NCI-H2107 treated with DMSO at 0.1 percent for 48 hours (cell line): ENCODE data around the gene IZUMO4.
"Not testable (repeated sequence)": the region's sequence is repeated elsewhere in the genome, so short reads cannot be mapped to it uniquely, and the experiment has no call there.

ENCODE experiments used
- DNase-seq: peaks from one replicate; lab custom pipeline; 2025; ENCODE audit not compliant: unreplicated experiment; lab: John Stamatoyannopoulos, UW

The IZUMO4 gene

GRCh38 chr19:2122251-2122650 lies 25.5 kb downstream of the IZUMO4 start:
- no peak for DNase-seq

- no peak for DNase-seq
Measured at GRCh38 chr19:2122982-2123381, 26.3 kb downstream of the IZUMO4 start.

- DNase-seq, result no peak
Measured at GRCh38 chr19:2123682-2124387, 27.1 kb downstream of the IZUMO4 start.

GRCh38 chr19:2126879-2127518 lies 30.3 kb downstream of the IZUMO4 start:
- no peak for DNase-seq

- DNase-seq, result peak; percentile 21
Measured at GRCh38 chr19:2127758-2128157, 31.0 kb downstream of the IZUMO4 start.

- not testable (repeated sequence) for DNase-seq
Measured at GRCh38 chr19:2128252-2128651, 31.5 kb downstream of the IZUMO4 start.

GRCh38 chr19:2129022-2129421 lies 32.3 kb downstream of the IZUMO4 start:
- DNase-seq, result no peak

GRCh38 chr19:2129486-2129885 lies 32.8 kb downstream of the IZUMO4 start:
- DNase-seq, result no peak

GRCh38 chr19:2129892-2130770 lies 33.4 kb downstream of the IZUMO4 start:
- DNase-seq, result no peak

GRCh38 chr19:2131012-2131975 lies 34.6 kb downstream of the IZUMO4 start:
- DNase-seq, result not testable (repeated sequence)

GRCh38 chr19:2132191-2132590 lies 35.5 kb downstream of the IZUMO4 start:
- no peak for DNase-seq

GRCh38 chr19:2132731-2133490 lies 36.2 kb downstream of the IZUMO4 start:
- no peak for DNase-seq

- DNase-seq, result no peak
Measured at GRCh38 chr19:2135474-2136402, 39.0 kb downstream of the IZUMO4 start.

- no peak for DNase-seq
Measured at GRCh38 chr19:2136796-2137195, 40.1 kb downstream of the IZUMO4 start.

GRCh38 chr19:2138061-2138728 lies 41.5 kb downstream of the IZUMO4 start:
- no peak for DNase-seq

- DNase-seq, result peak; percentile 71
Measured at GRCh38 chr19:2139385-2140137, 42.8 kb downstream of the IZUMO4 start.

GRCh38 chr19:2140138-2140569 lies 43.4 kb downstream of the IZUMO4 start:
- peak; percentile 71 for DNase-seq
